ENCODE results near the gene POLA2.
"Not testable (repeated sequence)": the region's sequence is repeated elsewhere in the genome, so short reads cannot be mapped to it uniquely, and the experiment has no call there.

The POLA2 gene

DNA sequence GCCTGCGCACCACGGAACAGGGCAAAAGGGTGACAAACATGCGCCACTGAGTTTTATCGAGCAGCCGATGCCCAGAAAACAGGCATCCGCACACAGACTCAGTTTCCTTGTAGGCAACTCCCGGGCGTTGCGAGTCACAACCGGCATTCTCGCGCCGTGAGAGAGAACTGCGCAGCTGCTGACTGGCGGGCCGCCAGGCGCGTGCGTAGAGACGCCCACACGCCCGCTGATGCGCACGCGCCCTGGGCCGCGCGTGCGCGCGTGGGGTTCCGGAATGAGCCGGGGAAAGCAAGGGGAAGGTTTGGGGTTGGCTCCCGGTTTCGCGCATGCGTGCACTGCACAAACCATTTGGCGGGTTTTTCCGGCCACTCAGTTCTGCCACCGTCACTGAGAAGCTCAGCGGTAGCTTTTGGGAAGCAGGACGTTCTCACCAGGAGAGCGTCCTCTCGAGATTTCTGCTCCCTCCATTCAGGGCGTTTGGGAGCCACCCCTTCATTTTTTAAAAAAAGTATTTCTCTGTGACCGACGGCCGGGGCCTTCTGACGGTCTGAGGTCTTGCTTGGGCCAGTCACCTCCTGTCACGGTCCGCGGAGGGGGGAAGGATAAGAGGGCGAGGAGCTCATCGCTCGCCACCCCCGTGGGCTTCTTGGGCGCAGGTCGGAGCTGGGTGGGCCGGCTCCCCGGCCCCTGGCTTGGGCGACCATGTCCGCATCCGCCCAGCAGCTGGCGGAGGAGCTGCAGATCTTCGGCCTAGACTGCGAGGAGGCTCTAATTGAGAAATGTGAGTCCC, at the start of gene POLA2:
Gene POLA2 (plus strand): TSS at position 372 of the 790 bp plus-strand sequence. CDS start 331 bp downstream, at position 703.
- DNase-seq = peak; percentile 92 to 93

DNA sequence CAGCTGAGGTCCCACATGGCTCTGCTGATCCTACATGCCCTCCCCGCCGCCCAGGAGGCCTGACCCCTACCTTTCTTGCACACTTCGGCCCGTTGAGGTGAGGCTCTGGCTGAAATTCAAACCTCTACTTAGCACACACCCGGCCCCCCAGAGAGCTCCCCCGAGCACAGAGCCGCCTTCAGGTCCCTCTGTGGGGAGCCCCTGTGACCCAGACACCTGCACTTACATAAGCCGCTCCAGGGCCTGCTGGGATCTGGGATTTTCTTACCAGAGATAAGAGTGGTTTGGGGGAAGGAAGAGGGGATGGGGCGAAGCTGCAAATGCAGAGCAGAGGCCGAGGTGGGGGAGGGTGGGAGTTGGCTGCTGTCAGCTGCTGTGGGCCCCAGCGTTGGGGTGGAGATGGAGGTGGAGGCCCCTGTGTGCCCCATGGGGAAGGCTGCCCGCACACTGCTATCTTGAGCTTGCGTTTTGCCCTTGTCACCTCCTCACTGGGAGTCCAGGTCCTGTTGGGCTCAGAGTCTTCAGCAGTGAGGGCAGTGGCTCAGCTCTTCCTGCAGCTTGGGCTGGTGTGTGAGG, 49.4 kb upstream of the POLA2 start:
- DNase-seq = no peak

DNA sequence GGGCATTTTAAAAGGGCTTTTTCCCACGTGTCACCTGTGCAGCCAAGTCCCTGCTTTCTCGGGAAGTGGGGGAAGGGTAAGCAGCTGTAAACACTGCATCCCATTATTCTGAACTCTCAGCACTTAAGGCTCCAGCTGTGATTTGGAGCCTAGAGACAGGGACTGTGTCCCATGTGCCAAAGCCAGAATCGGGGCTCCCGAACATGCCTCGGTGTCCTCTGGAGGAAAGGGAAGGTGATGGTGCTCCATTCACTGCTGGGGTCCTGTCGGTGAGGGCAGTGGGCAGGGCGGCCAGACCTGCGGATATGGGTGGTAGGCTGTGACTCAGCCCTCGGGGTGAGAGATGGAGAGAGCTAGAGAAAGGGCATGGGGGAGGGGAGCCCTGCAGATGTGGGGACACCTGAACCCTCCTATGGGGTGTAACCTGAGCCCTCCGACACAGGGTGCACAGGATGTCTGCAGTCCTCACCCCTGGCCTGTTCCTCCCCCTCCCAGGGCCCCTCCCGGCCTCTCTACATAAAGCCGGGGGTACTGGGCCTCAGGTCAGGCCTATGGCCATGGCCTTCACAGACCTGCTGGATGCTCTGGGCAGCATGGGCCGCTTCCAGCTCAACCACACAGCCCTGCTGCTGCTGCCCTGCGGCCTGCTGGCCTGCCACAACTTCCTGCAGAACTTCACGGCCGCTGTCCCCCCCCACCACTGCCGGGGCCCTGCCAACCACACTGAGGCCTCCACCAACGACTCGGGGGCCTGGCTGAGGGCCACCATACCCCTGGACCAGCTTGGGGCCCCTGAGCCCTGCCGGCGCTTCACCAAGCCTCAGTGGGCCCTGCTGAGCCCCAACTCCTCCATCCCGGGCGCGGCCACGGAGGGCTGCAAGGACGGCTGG, 48.2 kb upstream of the POLA2 start:
- no peak for DNase-seq

GRCh38 chr11:65214212-65214845, 47.4 kb upstream of the POLA2 start:
- no peak for DNase-seq

DNA sequence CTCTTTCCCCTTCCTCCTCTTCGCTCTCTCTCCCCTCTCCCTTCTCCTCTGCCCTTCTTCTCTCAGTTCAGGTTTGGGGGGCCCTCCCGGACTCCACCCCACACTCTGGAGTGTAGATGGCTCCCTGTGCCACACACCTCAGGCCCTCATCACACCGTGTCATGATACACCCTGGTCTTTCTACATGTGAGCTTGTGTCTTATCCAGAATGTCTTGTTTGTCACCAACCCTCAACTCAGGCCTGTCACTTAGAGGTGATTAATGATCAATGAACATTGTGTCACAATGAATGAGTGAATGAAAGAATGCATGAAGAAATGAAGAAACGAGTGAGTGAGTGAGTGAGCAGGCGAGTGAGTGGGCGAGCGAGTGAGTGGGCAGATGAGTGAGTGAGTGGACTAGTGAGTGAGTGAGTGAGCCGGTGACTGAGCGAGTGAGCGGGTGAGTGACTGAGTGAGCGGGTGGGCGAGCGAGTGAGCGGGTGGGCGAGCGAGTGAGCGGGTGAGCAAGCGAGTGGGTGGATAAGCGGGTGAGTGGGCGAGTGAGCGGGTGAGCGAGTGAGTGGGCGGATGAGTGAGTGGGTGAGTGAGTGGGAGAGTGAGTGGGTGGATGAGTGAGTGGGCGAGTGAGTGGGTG, 46.2 kb upstream of the POLA2 start:
- no peak for DNase-seq

DNA sequence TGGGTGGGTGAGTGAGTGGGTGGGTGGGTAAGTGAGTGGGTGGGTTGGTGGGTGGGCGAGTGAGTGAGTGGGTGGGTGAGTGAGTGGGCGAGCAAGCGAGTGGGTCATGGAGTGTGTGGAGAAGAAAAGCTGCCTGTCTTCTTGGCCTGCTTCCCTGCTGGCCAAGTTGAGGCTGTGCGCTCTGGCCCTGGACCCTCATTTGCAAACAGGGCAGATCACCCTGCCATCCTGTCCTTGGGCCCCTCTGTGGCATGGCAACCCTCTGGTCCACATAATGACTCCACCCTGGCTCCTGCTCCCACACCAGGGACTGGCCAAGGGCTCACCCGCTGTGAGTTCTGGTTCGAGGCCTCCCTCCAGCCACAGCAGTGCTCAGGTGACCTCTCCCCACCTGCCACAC, 44.9 kb upstream of the POLA2 start:
- no peak for DNase-seq

- DNase-seq = no peak
Measured at GRCh38 chr11:65217441-65218423, 44.0 kb upstream of the POLA2 start.

- DNase-seq = no peak
Measured at GRCh38 chr11:65218446-65218845, 43.3 kb upstream of the POLA2 start.

DNA sequence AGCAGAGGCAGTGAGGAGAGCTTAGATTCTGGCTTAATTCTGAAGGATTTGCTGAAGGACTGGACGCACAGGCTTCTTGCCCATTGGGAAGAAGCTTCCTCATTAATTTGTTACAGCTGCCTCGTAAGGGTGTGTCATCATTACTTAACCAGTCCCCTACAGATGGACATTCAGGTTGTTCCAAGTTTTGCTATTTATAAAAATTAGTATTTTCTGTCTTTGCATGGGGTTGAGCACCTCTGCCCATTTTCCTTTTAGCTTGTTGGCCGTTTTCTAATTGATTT, 41.9 kb upstream of the POLA2 start:
- DNase-seq = no peak

DNA sequence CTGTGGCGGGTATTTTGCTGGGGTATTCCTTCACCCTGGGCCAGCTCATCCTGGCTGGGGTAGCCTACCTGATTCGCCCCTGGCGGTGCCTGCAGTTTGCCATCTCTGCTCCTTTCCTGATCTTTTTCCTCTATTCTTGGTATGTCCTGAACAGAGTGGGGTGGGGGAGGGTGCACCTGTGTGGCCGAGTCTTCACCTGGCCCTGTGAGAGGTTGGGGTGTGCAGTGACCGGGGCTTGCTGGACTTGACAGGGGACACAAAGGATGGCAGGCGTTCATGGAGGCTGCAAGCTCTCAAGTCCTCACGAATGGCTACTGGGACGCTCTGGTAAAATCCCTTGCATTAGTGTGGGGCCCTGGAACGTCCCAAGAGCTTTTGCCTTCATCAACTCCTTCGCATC, 40.7 kb upstream of the POLA2 start:
- no peak for DNase-seq

DNA sequence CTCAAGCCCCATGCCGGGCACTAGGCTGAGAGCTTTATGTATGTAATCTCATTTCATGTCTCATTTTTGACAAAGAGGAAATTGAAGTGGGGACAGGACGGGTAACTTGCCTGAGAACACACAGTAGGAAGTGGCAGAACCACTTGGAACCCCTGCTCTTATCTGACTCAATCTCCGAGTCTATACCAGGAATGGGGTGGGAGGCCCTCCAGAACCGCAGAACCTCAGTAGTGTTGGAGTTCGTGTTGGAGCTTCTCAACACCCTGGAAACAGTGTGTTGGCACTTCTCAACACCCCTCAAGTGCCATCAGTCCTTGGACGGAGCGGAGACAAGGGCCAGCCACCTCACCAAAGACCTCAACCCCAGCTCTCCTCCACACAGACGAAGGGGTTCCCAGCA, 38.8 kb upstream of the POLA2 start:
- no peak for DNase-seq

- no peak for DNase-seq
Measured at GRCh38 chr11:65224930-65225278, 36.9 kb upstream of the POLA2 start.

DNA sequence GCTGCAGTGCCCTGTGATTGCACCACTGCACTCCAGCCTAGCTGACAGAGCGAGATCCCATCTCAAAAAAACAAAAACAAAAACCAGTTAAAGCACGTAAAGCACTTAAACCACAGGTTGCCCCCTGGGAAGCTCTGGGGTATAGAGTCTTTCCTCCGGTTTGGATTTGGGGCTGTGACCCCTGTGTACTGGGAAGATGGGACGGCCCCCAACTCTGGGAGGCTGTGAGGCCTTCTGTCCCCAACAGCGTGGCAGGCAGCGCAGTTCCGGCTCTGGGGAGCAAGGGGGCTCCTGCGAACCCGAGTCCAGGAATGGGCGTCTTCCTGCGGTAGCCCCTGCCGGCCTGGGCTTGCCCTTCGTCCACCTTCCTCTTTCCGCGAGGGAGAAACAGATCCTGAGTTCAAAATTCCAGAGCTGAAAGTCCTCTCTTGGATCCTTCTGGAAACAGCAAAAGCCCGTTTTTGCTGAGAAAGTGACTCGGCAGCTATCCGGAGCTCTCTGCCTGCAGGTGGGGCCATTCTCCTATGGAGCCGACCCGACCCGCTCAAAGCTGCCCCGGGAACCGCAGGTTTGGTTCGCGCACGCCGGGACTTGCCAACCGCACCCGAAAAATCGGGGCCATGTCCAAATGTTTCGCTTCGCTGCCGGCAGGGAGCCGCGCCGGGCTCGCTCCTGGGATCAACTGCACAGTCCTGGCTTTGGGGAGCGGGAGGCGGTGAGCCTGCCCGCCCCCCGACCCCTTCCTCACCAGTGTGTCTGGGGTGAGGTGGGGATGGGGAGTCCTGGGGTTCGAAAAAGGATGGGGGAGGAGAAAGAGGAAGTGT, 36.3 kb upstream of the POLA2 start:
- peak; percentile 17 to 31 for DNase-seq

GRCh38 chr11:65226103-65226442, 35.7 kb upstream of the POLA2 start:
- DNase-seq = no peak

- no peak for DNase-seq
Measured at GRCh38 chr11:65227879-65228278, 33.9 kb upstream of the POLA2 start.

DNA sequence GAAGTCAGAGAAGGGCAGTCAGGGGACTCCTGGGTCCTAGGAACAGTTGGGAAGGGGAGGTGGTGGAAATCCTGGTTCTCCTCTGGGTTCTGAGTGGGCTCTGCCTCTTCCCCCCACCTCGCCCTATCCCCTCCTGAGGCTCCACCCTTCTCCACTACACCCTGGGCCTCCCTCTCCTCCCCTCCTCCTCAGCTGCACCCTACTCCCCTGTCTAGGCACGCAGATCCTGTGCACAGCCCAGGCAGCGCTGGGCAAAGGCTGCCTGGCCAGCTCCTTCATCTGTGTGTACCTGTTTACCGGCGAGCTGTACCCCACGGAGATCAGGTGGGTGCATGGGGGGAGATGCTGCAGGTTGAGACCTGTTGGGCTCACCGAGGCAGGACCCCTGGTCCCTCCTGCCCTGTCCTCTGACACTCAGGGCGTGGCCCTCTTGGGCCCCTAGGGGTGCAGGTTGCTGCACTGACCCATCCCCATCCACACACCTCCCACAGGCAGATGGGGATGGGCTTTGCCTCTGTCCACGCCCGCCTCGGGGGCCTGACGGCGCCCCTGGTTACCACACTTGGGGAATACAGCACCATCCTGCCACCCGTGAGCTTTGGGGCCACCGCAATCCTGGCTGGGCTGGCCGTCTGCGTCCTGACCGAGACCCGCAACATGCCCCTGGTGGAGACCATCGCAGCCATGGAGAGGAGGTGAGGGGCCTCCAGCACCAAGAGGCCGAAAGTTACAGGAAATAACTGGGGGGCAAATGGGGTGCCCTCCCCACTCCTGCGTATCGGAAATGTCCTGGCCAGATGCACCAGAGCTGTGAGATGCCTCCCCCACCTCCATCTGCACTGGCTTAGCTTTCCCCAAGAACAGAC, 25.3 kb upstream of the POLA2 start:
- no peak for DNase-seq

DNA sequence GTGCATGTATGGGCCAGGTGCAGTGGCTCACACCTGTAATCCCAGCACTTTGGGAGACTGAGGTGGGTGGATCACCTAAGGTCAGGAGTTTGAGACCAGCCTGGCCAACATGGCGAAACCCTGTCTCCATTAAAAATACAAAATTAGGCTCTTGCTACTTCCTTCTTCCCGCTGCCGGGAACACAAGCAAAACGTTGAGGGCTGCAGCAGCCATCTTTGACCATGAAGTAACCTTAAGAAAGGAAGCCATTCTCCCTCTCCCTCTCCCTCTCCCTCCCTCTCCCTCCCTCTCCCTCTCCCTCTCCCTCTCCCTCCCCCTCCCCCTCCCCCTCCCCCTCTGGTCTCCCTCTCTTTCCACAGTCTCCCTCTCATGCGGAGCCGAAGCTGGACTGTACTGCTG, 23.5 kb upstream of the POLA2 start:
- DNase-seq = not testable (repeated sequence)

DNA sequence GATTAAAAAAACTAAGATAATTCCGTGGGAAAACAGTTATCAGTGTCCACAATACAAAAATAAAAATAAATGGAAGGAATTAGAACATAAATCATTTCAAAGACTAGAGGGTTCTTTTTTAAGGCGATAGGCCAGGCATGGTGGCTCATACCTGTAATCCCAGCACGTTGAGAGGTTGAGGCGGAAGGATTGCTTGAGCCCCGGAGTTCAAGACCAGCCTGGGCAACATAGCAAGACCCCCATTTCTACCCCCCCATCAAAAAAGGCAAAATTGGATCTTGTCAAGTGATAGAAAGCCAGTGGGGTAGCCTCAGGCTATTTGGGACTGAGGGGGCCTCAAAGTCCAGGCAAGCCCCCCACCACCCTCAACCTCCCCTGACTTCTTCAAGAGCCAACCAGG, 20.6 kb upstream of the POLA2 start:
- no peak for DNase-seq

DNA sequence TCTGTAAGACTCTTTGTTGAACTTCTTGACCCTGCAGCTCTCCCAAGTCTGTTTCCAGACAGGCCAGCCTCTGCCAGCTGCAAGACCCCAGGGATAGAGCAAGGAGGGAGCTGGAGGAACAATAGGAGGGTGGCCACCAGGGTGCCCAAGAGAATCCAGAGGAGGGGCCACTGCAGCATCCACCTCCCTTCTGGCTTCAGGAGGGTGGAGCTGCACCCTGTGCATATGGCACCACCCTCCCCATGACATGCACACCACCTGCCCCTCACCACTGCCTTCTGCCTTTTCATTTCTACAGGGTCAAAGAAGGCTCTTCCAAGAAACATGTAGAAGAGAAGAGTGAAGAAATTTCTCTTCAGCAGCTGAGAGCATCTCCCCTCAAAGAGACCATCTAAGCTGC, 20.1 kb upstream of the POLA2 start:
- no peak for DNase-seq

- no peak for DNase-seq
Measured at GRCh38 chr11:65242389-65242788, 19.4 kb upstream of the POLA2 start.

Data from SHP77 (cell line).